H7 (cell line): ENCODE results near the gene ADAMTS8. TPM values are rescaled to one million over a fixed set of nuclear protein-coding genes. Genes with fewer than 3 reads are reported as not detected.

Source experiments
- DNase-seq: peaks from one replicate; pipeline ENCODE4 v3.0.0; 2012
- H3K27me3 ChIP-seq: 2 replicates; pipeline ENCODE4 v1.6.0; 2011; ENCODE audit warnings: mild to moderate bottlenecking, low read length; ENCODE audit not compliant: control insufficient read depth, insufficient read depth
- H3K36me3 ChIP-seq: replicated peaks from 2 replicates; pipeline ENCODE4 v1.5.1; 2011; ENCODE audit warnings: low read length; ENCODE audit not compliant: control insufficient read depth, insufficient read depth
- H3K4me3 ChIP-seq: 2 replicates; pipeline ENCODE4 v1.5.1; 2011; ENCODE audit warnings: low read depth, mild to moderate bottlenecking, control low read depth, low read length, moderate library complexity; ENCODE audit not compliant: insufficient read depth
- total RNA-seq: library from RNA; depleted of rRNA; stranded (reverse); fragments of >200 nt; shearing (Covaris generic); gene quantifications from 2 replicates; pipeline ENCODE4 v1.2.3, GENCODE V29; 2014; rRNA removed

ADAMTS8 gene
- total RNA-seq, 1 experiment from 2014 or later = 1.6 TPM

DNA sequence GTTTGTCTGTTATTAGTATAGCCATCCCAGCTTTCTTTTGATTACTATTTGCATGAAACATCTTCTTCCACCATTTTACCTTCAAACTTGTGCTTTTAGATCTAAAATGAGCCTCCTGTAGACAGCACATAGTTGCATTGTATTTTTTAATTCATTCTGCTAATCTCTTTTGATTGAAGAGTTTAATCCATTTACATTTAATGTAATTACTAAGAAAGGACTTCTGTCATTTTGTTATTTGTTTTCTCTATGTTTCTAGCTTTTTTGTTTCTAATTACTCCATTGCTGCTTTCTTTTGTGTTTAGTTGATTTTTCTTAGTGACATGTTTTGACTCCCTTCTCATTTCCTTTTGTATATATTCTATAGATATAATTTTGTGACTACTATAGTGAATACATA, 70.0 kb downstream of the ADAMTS8 start:
- Histone ChIP-seq H3K4me3 (no peak overlapping the region), H3K27me3 (no peaks in the 10 kb centered on the region), H3K36me3 (no peaks in the 10 kb centered on the region)
- no peak for DNase-seq

Other genes with a start within 250 kb of the ADAMTS8 start
- gene ZBTB44, start 113.7 kb downstream of the ADAMTS8 start, total RNA-seq = 37.1 and 43.9 TPM in 2 replicates
- gene ADAMTS15, start 20.0 kb upstream of the ADAMTS8 start, total RNA-seq = 0.85 and 1.1 TPM in 2 replicates